Dendritic cell treated with granulocyte-macrophage colony-stimulating factor and Interleukin-4, amounts not matched to agents 40 ng/mL and 50 ng/mL, for 4 days (primary cell): ENCODE data around the gene CDIP1.

Experiments used
- H3K27ac Mint-ChIP-seq: one replicate; pipeline ENCODE4 v1.8.0; 2022; ENCODE audit warnings: mild to moderate bottlenecking, mixed read lengths
- H3K27me3 Mint-ChIP-seq: one replicate; pipeline ENCODE4 v1.8.0; 2022; ENCODE audit warnings: mild to moderate bottlenecking, mixed read lengths
- H3K36me3 Mint-ChIP-seq: one replicate; pipeline ENCODE4 v1.8.0; 2022; ENCODE audit warnings: low read depth, mixed read lengths
- H3K4me1 Mint-ChIP-seq: one replicate; pipeline ENCODE4 v1.8.0; 2022; ENCODE audit warnings: low read depth, mixed read lengths
- H3K4me3 Mint-ChIP-seq: one replicate; pipeline ENCODE4 v1.8.0; 2022; ENCODE audit warnings: mild to moderate bottlenecking, moderate library complexity, mixed read lengths
- H3K9me3 Mint-ChIP-seq: one replicate; pipeline ENCODE4 v1.8.0; 2022; ENCODE audit warnings: mixed read lengths
- intact Hi-C: fragments of 100-400 bp; cut with micrococcal nuclease; formaldehyde crosslinking; loops from one replicate; pipeline ENCODE4 v1.15.0; 2022

CDIP1 gene

GRCh38 chr16:4533490-4533889 is 5.1 kb downstream of the CDIP1 start:
- H3K4me3 Mint-ChIP-seq, result no peak overlapping the region
- intact Hi-C loops, result no loop called here
- peak overlapping the region; percentile 22 for H3K27ac Mint-ChIP-seq
- H3K9me3 Mint-ChIP-seq, result no peaks in the 10 kb centered on the region
- peaks cover 10% of the 10 kb centered on the region for H3K27me3 Mint-ChIP-seq
- peaks cover 38% of the 10 kb centered on the region for H3K36me3 Mint-ChIP-seq
- H3K4me1 Mint-ChIP-seq, result peaks cover 49% of the 10 kb centered on the region

DNA sequence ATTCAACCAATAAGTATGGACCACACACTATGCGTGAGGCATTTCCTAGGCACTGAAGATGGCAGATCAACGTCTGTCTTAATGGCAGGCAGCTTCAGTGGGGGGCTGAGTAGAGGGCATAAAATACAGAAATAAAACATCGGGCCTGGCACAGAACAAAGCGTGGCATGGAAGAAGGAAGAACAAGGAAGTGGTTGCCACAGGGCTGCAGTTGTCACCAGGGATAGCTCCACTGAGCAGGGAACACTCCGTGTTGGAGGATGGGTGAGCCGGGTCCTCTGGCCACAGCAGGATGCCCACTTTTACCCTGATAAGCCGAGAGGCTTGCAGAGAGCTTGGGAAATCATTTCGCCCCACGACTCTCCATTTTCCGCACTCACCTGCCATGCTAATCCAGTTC is 6.3 kb downstream of the CDIP1 start:
- no peak overlapping the region for H3K27ac Mint-ChIP-seq

DNA sequence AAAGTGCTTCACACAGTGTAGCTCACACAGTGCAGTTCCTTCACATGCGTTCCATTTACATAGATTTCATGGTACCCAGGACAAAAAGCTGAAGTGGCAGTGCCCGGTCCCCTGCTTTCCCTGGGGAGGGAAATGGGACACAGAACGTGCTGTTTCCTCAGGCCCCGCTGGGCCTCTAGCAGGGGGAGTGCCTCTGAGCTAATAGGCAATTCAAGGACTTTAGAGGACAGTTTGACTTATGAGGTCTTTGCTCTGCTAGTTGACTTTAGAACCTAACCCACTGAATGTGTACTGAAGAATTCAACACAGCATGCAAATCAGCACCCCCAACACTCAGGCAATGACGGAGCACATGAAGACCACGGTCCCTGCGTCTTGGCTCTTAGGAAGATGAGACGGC is 6.8 kb downstream of the CDIP1 start:
- no peak overlapping the region for H3K4me3 Mint-ChIP-seq
- intact Hi-C loops, result no loop called here
- peaks cover 38% of the 10 kb centered on the region for H3K36me3 Mint-ChIP-seq
- peaks cover 2% of the 10 kb centered on the region for H3K27me3 Mint-ChIP-seq
- no peaks in the 10 kb centered on the region for H3K9me3 Mint-ChIP-seq
- H3K4me1 Mint-ChIP-seq, result peaks cover 55% of the 10 kb centered on the region
- H3K27ac Mint-ChIP-seq, result no peak overlapping the region

More for the DNA sequence above, 6.3 kb downstream of the CDIP1 start:
- Mint-ChIP-seq H3K36me3 (peaks cover 38% of the 10 kb centered on the region), H3K4me3 (no peak overlapping the region), H3K4me1 (peaks cover 55% of the 10 kb centered on the region), H3K9me3 (no peaks in the 10 kb centered on the region), H3K27me3 (peaks cover 5% of the 10 kb centered on the region)
- intact Hi-C loops, result no loop called here

GRCh38 chr16:4529085-4530060 is 9.2 kb downstream of the CDIP1 start:
- peak overlapping the region; percentile 54 for H3K27ac Mint-ChIP-seq
- intact Hi-C loops, result no loop called here
- peaks cover 25% of the 10 kb centered on the region for H3K36me3 Mint-ChIP-seq
- H3K4me3 Mint-ChIP-seq, result no peak overlapping the region
- H3K9me3 Mint-ChIP-seq, result no peaks in the 10 kb centered on the region
- H3K4me1 Mint-ChIP-seq, result peaks cover 54% of the 10 kb centered on the region
- H3K27me3 Mint-ChIP-seq, result no peaks in the 10 kb centered on the region

GRCh38 chr16:4525634-4526277 is 12.8 kb downstream of the CDIP1 start:
- Mint-ChIP-seq H3K9me3 (no peaks in the 10 kb centered on the region), H3K27me3 (no peaks in the 10 kb centered on the region), H3K4me1 (peaks cover 70% of the 10 kb centered on the region), H3K36me3 (peaks cover 28% of the 10 kb centered on the region), H3K27ac (no peak overlapping the region), H3K4me3 (no peak overlapping the region)
- intact Hi-C loops, result no loop called here

- Mint-ChIP-seq H3K36me3 (peaks cover 30% of the 10 kb centered on the region), H3K4me3 (no peak overlapping the region), H3K27me3 (no peaks in the 10 kb centered on the region), H3K4me1 (peaks cover 73% of the 10 kb centered on the region), H3K9me3 (no peaks in the 10 kb centered on the region), H3K27ac (no peak overlapping the region)
- intact Hi-C loops, result no loop called here
These were observed 13.5 kb downstream of the CDIP1 start for GRCh38 chr16:4525069-4525468.

GRCh38 chr16:4524571-4524970 is 14.0 kb downstream of the CDIP1 start:
- Mint-ChIP-seq H3K36me3 (peaks cover 30% of the 10 kb centered on the region), H3K27ac (no peak overlapping the region), H3K4me3 (no peak overlapping the region), H3K4me1 (peaks cover 76% of the 10 kb centered on the region), H3K27me3 (no peaks in the 10 kb centered on the region), H3K9me3 (no peaks in the 10 kb centered on the region)
- intact Hi-C loops, result no loop called here

DNA sequence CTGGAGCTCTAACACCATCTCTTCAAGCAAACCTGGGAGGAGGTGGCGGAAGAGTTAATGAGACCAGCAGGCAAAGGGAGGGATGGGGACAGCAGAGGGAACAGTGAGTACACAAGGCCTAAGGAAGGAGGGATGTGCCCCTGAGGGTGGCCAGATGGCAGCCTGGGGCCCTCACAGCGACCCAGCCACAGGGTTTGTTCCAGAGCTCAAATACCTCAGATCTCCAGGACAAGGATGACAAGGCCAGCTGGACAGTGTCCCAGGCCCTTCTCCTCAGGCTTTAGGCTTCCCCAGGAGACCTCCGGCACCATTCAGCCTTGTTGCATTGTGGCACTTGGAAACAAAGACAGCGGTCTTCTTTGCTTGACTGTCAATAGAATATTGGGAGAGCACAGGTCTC is 14.9 kb downstream of the CDIP1 start:
- no peaks in the 10 kb centered on the region for H3K9me3 Mint-ChIP-seq
- peaks cover 73% of the 10 kb centered on the region for H3K4me1 Mint-ChIP-seq
- peak overlapping the region; percentile 67 for H3K27ac Mint-ChIP-seq
- no peak overlapping the region for H3K4me3 Mint-ChIP-seq
- H3K27me3 Mint-ChIP-seq, result no peaks in the 10 kb centered on the region
- H3K36me3 Mint-ChIP-seq, result peaks cover 30% of the 10 kb centered on the region
- intact Hi-C loops, result no loop called here

GRCh38 chr16:4522051-4522581 is 16.5 kb downstream of the CDIP1 start:
- Mint-ChIP-seq H3K4me3 (no peak overlapping the region), H3K27ac (no peak overlapping the region), H3K9me3 (no peaks in the 10 kb centered on the region), H3K27me3 (no peaks in the 10 kb centered on the region), H3K36me3 (peaks cover 37% of the 10 kb centered on the region), H3K4me1 (peaks cover 76% of the 10 kb centered on the region)
- intact Hi-C loops, result no loop called here

DNA sequence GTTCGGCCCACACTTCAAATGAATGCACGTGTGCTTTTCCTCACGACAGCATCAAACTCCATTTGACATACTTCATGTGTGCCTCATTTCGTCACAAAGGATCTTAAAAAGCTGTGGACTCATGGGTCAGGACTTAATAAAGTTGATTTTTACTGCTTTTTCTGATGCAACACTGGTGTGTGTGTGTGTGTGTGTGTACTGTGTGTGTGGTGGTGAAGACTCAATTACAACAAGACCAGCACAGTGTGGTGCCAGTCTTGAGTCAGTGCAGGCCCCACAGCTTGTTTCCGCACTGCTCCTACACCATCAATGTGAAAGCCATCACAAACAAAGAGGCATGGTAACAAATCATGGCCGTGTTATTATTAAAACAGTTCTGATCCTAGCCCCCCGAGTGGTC is 17.7 kb downstream of the CDIP1 start:
- H3K4me1 Mint-ChIP-seq, result peaks cover 78% of the 10 kb centered on the region
- no peaks in the 10 kb centered on the region for H3K9me3 Mint-ChIP-seq
- no peak overlapping the region for H3K4me3 Mint-ChIP-seq
- intact Hi-C loops, result no loop called here
- H3K36me3 Mint-ChIP-seq, result peaks cover 37% of the 10 kb centered on the region
- H3K27ac Mint-ChIP-seq, result no peak overlapping the region
- no peaks in the 10 kb centered on the region for H3K27me3 Mint-ChIP-seq

- Mint-ChIP-seq H3K9me3 (no peaks in the 10 kb centered on the region), H3K27me3 (no peaks in the 10 kb centered on the region), H3K4me3 (no peak overlapping the region), H3K27ac (no peak overlapping the region), H3K4me1 (peaks cover 81% of the 10 kb centered on the region), H3K36me3 (peaks cover 37% of the 10 kb centered on the region)
- intact Hi-C loops, result loop anchor here (10.0 kb wide), 1 partner anchor 145 kb away; no protein-coding TSS in a partner anchor
These were observed 19.1 kb downstream of the CDIP1 start for GRCh38 chr16:4519274-4520058.

DNA sequence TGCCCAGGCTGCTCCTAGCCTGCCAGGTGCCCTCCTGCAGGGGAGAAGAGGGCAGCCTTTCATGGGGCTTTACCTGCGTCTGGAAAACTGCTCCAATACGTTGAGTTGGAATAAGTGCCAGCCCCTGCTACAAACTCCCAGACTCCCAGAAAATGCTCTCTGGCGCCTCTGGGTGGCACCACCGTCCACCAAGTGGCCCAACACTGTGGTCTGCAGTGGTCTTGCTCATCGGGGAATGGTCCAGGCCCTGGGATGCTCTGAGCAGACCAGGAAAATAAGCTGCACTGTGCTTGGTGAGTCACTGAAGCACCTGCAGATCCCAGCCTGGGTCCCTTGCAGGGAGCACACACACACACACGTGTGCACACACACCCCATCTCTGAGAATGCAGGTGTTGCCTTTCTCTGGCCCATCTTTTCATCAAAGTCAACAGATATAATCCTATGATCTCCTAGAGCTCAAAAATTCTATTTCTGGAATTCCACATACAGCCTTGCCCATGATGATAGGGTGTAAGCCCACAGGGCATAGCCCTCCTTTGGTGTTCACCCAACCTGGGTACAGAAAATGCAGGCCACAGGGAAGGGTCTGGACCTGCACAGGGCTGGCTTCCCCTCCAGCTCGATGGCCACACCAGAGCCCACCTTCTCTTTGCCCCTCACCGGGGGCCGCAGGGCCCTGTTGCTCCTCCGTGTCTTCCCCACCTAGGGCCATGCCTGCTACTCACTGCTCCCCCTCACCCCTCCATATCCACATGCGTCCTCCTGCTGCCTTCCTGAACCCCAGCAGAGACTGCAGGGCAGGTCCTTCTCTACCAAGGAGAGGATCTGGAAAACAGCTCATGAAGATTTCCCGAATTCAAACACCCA is 20.5 kb downstream of the CDIP1 start:
- Mint-ChIP-seq H3K27ac (no peak overlapping the region), H3K9me3 (no peaks in the 10 kb centered on the region), H3K4me3 (no peak overlapping the region), H3K27me3 (no peaks in the 10 kb centered on the region), H3K36me3 (peaks cover 38% of the 10 kb centered on the region), H3K4me1 (peaks cover 81% of the 10 kb centered on the region)
- intact Hi-C loops, result loop anchor here (10.0 kb wide), 1 partner anchor 147 kb away; no protein-coding TSS in a partner anchor
